DMS114 treated with DMSO at 0.1 percent for 48 hours (cell line): ENCODE measurements around the gene ANKHD1.
"Not testable (repeated sequence)": the region's sequence is repeated elsewhere in the genome, so short reads cannot be mapped to it uniquely, and the experiment has no call there.

Source experiments
- DNase-seq: peaks from one replicate; lab custom pipeline; 2025; ENCODE audit not compliant: unreplicated experiment; lab: John Stamatoyannopoulos, UW

Gene ANKHD1

DNA sequence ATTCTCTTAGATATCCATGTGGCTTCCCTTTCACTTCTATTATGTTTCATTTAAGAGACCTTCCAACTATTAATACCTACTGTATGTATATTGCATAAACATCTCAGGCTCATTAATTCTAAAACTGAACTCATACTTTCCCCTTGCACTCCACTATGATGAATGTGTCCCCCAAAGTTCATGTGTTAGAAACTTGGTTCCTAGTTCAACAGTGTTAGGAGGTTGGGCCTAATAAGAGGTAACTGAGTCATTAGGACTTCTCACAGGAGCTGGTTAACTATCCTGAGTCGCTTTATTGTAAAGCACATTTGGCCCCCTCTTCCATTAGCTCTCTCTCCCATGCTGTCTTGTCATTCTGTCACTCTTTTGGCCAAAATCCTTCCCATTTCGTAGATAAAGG lies 22.0 kb downstream of the ANKHD1 start:
- DNase-seq = no peak

GRCh38 chr5:140424135-140424534 lies 22.5 kb downstream of the ANKHD1 start:
- DNase-seq = no peak

DNA sequence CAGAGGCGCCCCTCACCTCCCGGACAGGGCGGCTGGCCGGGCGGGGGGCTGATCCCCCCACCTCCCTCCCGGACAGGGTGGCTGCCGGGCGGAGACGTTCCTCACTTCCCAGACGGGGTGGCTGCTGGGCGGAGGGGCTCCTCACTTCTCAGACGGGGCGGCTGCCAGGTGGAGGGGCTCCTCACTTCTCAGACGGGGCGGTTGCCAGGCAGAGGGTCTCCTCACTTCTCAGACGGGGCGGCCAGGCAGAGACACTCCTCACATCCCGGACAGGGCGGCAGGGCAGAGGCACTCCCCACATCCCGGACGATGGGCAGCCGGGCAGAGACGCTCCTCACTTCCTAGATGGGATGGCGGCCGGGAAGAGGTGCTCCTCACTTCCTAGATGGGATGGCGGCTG lies 26.1 kb downstream of the ANKHD1 start:
- not testable (repeated sequence) for DNase-seq

DNA sequence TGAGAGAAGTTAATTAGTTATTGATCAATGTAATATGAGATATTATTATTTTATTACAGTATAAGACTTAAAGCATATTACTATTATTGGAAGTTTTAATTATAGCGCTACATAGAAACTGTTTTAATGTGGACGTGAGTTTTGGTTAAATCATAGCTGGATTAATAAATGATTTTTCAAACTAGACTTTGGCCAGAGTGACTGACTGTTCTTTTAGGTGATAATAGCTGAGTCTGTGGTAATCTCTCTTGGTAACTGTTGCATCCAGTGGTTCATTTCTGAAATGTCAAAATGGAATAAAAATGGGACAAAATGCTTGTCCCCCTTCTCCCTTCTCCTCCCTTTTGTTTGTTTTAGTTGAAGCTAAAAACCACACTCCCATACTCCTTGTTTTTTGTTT lies 28.1 kb downstream of the ANKHD1 start:
- DNase-seq = no peak

GRCh38 chr5:140432212-140432611 lies 30.6 kb downstream of the ANKHD1 start:
- DNase-seq = no peak

- DNase-seq = no peak
Observed at GRCh38 chr5:140432916-140433315, 31.3 kb downstream of the ANKHD1 start.

DNA sequence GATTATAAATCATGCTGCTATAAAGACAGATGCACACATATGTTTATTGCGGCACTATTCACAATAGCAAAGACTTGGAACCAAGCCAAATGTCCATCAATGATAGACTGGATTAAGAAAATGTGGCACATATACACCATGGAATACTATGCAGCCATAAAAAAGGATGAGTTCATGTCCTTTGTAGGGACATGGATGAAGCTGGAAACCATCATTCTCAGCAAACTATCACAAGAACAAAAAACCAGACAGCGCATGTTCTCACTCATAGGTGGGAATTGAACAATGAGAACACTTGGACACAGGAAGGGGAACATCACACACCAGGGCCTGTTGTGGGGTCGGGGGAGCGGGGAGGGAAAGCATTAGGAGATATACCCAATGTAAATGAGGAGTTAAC lies 55.7 kb downstream of the ANKHD1 start:
- DNase-seq = not testable (repeated sequence)

DNA sequence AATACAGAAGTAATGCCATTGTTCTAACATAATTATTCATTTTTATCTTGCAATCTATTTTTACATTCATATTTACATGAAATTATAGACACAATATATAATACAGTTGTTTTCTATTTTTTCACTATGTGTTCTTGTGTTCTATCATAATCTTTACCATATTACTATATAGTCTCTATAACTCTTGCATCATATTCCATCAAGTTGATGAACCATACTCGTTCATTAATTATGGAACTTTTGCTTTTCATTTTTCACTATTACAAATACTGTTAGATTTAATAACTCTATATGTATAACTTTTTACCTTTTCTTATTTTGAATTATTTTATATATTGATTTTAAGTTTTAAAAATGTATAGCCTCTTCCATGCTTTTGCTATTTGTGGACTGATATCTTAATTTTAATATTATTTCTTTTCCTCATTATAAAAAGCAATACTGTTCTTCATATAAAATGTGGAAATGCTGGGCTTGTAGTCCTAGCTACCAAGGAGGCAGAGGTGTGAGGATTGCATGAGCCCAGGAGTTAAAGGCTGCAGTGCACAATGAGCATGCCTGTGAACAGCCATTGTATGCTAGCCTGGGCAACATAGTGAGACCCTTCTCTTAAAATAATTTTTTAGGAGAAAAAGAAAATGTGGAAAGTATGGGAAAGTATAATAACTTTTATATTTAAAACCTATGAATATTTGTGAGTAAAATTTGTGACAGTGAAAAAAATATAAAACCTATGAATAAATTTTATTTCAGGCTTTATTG lies 65.5 kb downstream of the ANKHD1 start:
- no peak for DNase-seq

- DNase-seq = no peak
Observed at GRCh38 chr5:140468188-140468587, 66.6 kb downstream of the ANKHD1 start.

DNA sequence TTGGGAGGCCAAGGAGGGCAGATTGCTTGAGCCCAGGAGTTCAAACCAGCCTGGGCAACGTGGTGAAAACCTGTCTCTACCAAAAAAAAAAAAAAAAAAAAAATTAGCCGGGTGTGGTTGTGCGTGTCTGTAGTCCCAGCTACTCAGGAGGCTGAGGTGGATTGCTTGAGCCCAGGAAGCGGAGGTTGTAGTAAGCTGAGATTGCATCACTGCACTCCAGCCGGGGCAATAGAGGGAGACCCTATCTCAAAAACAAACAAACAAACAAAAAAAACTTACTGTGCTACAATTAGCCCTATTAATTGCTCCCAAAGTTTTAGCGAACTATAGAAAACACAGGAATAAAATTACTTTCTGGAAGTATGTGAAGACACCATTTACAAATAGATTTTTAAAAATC lies 67.6 kb downstream of the ANKHD1 start:
- no peak for DNase-seq

DNA sequence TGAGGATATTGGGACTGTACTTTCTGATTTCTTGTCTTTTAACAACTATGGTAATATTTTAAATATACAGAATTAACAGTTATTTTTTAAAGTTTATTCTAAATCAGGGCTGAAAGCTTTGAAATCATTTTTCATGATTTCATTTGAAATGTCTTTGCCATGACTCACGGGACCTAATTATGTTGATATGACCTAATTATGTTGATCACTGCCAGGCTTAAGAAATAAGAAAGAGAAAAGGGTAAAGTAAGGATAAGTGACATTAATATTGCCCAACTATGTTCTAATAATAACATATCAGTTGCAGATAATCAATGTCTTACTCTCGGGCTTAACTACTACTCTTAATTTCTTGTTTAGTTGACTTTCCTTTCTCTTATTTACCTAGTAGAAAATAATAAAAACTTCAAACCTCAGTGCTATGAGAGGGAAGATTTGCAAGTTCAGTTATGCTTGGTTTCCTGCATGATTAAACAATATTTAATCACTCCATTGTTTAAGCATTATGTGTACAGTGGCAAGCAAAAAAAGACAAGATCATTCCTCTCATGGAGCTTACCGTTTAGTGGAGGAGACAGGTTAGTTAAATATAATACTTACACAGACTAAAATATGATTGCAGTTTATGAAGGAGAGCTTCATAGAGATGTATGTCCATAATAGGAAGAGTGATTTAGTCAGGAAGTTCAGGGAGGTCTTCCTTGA lies 78.8 kb downstream of the ANKHD1 start:
- no peak for DNase-seq

DNA sequence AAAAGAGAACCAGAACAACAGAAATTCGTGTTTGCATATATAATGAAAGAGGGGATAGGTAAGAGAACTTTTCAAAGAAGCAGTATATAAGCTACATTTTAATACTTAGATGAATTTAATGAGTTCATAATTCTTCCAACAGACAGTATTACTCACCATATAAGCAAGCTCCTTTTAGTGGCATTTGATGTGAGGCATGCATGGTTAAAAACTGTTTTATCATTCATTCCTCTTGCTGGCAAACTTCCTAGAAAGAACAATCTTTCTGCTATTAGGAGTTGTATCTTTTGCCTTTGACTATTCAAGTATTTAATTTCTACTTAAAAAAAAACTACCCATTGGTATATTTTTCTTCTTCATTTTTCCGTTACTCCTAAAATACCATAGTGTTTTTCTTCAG lies 80.1 kb downstream of the ANKHD1 start:
- DNase-seq = no peak

DNA sequence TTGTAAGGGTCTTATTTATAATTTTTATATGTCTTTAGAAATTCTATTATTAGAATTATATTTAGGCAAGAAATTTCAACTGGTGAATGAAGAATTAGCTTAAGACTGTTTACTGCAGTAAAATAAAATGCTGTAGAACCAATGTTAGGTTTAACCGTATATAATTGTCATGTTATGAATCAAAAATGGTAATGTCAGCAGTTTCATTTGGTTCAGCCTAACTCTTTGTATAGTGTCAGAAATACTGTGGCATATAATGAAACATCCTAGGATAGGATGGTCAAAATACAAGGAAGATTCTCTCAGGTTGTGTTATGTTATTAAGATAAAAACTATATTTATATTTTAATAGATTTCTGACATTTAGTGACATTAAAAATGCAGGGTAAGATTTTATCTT lies 81.4 kb downstream of the ANKHD1 start:
- DNase-seq = no peak

DNA sequence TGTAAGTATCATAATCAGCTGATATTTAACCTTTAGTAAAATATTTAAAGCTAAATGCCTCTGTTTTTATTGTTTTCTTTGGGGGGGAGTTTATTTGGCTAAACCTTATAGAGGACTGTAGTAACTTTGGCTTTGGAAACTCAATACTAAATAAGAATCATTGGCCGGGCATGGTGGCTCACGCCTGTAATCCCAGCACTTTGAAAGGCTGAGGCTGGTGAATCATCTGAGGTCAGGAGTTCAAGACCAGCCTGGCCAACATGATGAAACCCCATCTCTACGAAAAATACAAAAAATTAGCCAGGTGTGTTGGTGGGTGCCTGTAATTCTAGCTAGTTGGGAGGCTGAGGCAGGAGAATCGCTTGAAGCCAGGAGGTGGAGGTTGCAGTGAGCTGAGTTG lies 86.5 kb downstream of the ANKHD1 start:
- DNase-seq = not testable (repeated sequence)

DNA sequence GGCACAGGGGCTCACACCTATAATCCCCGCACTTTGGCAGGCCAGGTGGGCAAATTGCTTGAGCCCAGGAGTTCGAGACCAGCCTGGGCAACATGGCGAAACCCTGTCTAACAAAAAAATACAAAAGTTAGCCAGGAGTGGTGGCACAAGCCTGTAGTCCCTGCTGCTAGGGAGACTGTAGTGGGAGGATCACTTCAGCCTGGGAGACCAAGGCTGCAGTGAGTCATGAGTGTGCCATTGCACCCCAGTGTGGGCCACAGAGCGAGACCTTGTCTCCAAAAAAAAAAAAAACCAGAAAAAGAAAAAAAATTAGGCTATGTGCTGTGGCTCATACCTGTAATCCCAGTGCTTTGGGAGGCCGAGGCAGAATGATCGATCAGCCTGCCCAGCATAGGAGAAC lies 87.3 kb downstream of the ANKHD1 start:
- DNase-seq = no peak

DNA sequence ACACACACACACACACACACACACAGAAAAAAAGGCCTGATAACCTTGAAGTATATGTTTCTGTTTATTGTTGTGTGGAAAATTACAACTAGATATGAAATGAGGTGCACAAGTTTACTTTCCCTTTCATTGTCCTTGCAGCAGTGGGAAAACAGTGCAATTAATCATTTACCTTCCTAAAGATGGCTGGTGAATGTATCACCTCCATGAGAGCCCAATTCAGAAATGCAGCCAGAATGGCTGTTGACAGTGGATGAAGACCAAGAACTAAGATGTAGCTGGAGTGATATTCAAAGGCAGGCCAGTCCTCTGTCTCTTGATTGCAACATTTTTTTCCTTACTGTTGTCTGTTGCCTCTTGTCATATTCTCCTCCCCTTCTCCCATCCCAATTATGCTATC lies 96.3 kb downstream of the ANKHD1 start:
- no peak for DNase-seq

GRCh38 chr5:140498591-140498990 lies 97.0 kb downstream of the ANKHD1 start:
- DNase-seq = no peak

DNA sequence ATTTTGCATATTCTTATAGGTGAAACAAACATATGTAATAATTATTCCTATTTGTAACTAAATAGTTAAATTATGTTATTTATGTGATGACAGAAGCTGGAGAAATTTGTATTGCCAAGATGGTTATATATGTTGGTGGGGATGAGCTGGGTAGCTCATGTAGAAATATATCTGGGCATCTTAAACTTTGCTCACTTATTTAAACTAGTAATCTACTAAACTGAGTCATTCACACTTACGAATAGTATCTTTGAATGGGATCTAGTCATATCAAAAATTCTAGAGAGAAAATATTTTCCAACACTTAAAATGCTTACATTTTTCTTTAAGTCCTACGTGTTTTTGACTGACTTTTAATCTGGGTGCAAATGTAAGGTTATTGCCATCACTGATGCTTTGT lies 101.2 kb downstream of the ANKHD1 start:
- no peak for DNase-seq

DNA sequence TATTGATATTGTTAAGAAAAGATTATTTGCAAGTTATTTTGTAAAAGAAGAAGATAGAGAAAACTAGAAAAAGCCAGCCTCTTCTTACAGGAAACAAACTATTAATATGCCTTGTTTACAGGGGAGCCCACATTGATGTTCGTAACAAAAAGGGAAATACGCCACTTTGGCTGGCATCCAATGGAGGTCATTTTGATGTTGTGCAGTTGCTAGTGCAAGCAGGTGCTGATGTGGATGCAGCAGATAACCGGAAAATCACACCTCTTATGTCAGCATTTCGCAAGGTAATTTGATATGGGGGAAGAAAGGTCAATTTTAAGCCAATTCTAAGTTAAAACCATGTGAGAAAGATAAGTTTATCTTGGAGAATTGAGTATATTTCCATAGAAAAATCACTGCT lies 108.3 kb downstream of the ANKHD1 start:
- no peak for DNase-seq

- no peak for DNase-seq
Observed at GRCh38 chr5:140513124-140513523, 111.5 kb downstream of the ANKHD1 start.

- DNase-seq = no peak
Observed at GRCh38 chr5:140524003-140524402, 122.4 kb downstream of the ANKHD1 start.

- DNase-seq = no peak
Observed at GRCh38 chr5:140540227-140540626, 138.6 kb downstream of the ANKHD1 start.

DNA sequence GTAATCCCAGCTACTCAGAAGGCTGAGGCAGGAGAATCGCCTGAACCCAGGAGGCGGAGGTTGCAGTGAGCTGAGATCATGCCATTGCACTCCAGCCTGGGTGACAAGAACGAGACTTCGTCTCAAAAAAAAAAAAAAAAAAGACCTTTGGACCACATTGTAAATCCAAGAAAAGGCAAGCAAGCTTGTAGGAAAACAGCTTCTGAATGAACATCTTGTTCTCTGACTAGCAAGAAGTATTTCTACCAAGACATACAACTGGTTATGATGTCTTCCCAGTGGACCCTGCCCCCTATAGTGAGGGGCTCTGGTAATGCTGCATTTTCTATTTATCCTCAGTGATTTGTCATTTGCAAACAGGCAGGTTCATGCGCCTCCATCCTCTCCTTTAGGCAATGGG lies 141.3 kb downstream of the ANKHD1 start:
- no peak for DNase-seq
